ENCODE results near the gene FRMD4A. TPM values are rescaled to one million over a fixed set of nuclear protein-coding genes. Genes with fewer than 3 reads are reported as not detected.
"Not testable (repeated sequence)": the region's sequence is repeated elsewhere in the genome, so short reads cannot be mapped to it uniquely, and the experiment has no call there.

FRMD4A gene
- total RNA-seq, 2 donors from 2014 or later: 22.3 to 22.4 TPM

- Histone ChIP-seq H3K4me3 (ENCODE audit: low read length) (no peak overlapping the region), H3K9ac (ENCODE audit: extremely low read depth, low read length, poor library complexity, severe bottlenecking) (no peak overlapping the region), H3K9me3 (ENCODE audit: control insufficient read depth, low read length) (no peaks in the 10 kb centered on the region), H3K4me1 (ENCODE audit: control insufficient read depth, insufficient read depth, low read length) (no peaks in the 10 kb centered on the region), H3K36me3 (ENCODE audit: control insufficient read depth, insufficient read depth, low read length) (no peaks in the 10 kb centered on the region), H3K27me3 (ENCODE audit: control insufficient read depth, insufficient read depth, low read length, poor library complexity, severe bottlenecking) (no peaks in the 10 kb centered on the region), H3K27ac (ENCODE audit: low read depth, low read length) (peak overlapping the region; percentile 86)
- Mint-ChIP-seq H3K9me3 (peaks cover 3% of the 10 kb centered on the region), H3K4me3 (no peak overlapping the region), H3K36me3 (ENCODE audit: low read depth) (no peaks in the 10 kb centered on the region), H3K27ac (no peak overlapping the region), H3K27me3 (ENCODE audit: insufficient read depth) (no peaks in the 10 kb centered on the region), H3K4me1 (no peaks in the 10 kb centered on the region)
- TF ChIP-seq CTCF (conservative IDR thresholded peaks at IDR 0.05): peak; percentile 68
- 55 to 57% methylated on average over 9 to 13 of the region's 13 CpGs for WGBS, 2 experiments (ENCODE audit: insufficient coverage in 1 of 2, insufficient read length in 1 of 2)
- peak; percentile 56 for DNase-seq
Observed at GRCh38 chr10:14240253-14241189, 90.2 kb downstream of the FRMD4A start.

DNA sequence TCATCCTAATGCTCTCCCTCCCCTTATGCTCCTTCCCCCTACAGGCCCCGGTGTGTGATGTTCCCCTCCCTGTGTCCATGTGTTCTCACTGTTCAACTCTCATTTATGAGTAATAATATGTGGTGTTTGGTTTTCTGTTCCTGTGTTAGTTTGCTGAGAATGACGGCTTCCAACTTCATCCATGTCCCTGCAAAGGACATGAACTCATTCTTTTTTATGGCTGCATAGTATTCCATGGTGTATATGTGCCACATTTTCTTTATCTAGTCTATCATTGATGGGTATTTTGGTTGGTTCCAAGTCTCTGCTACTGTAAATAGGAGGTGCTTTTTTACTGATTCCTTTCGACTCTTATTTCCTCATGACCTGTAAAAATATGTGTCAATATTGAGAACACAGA is 92.1 kb downstream of the FRMD4A start:
- not testable (repeated sequence) for H3K4me1 Mint-ChIP-seq; H3K36me3 ChIP-seq (ENCODE audit: control insufficient read depth, insufficient read depth, low read length); H3K9ac ChIP-seq (ENCODE audit: extremely low read depth, low read length, poor library complexity, severe bottlenecking); H3K9me3 ChIP-seq (ENCODE audit: control insufficient read depth, low read length); H3K27ac Mint-ChIP-seq; H3K27me3 ChIP-seq (ENCODE audit: control insufficient read depth, insufficient read depth, low read length, poor library complexity, severe bottlenecking); H3K4me3 Mint-ChIP-seq; H3K9me3 Mint-ChIP-seq; H3K27ac ChIP-seq (ENCODE audit: low read depth, low read length); H3K4me1 ChIP-seq (ENCODE audit: control insufficient read depth, insufficient read depth, low read length); H3K36me3 Mint-ChIP-seq (ENCODE audit: low read depth); H3K27me3 Mint-ChIP-seq (ENCODE audit: insufficient read depth); H3K4me3 ChIP-seq (ENCODE audit: low read length); DNase-seq
- 100% methylated on average over 3 of the region's 3 CpGs; no CpG with 5 or more reads in 1 of the 2 experiments for WGBS, 2 experiments (ENCODE audit: insufficient coverage in 1 of 2, insufficient read length in 1 of 2)

- no peaks in the 10 kb centered on the region for H3K9me3 ChIP-seq (ENCODE audit: control insufficient read depth, low read length)
- H3K4me1 Mint-ChIP-seq: no peaks in the 10 kb centered on the region
- peak; percentile 29 for DNase-seq
- TF ChIP-seq CTCF (conservative IDR thresholded peaks at IDR 0.05): no peak
- no peaks in the 10 kb centered on the region for H3K4me1 ChIP-seq (ENCODE audit: control insufficient read depth, insufficient read depth, low read length)
- H3K36me3 ChIP-seq (ENCODE audit: control insufficient read depth, insufficient read depth, low read length): no peaks in the 10 kb centered on the region
- H3K9ac ChIP-seq (ENCODE audit: extremely low read depth, low read length, poor library complexity, severe bottlenecking): no peak overlapping the region
- WGBS, 2 experiments (ENCODE audit: insufficient coverage in 1 of 2, insufficient read length in 1 of 2): 91 to 94% methylated on average over 5 to 6 of the region's 6 CpGs
- H3K4me3 Mint-ChIP-seq: no peak overlapping the region
- no peak overlapping the region for H3K27ac Mint-ChIP-seq
- H3K27me3 Mint-ChIP-seq (ENCODE audit: insufficient read depth): no peaks in the 10 kb centered on the region
- H3K27me3 ChIP-seq (ENCODE audit: control insufficient read depth, insufficient read depth, low read length, poor library complexity, severe bottlenecking): no peaks in the 10 kb centered on the region
- H3K27ac ChIP-seq (ENCODE audit: low read depth, low read length): no peak overlapping the region
- H3K36me3 Mint-ChIP-seq (ENCODE audit: low read depth): no peaks in the 10 kb centered on the region
- no peaks in the 10 kb centered on the region for H3K9me3 Mint-ChIP-seq
- H3K4me3 ChIP-seq (ENCODE audit: low read length): no peak overlapping the region
Observed at GRCh38 chr10:14236341-14236740, 94.4 kb downstream of the FRMD4A start.

All from endodermal cell (in vitro differentiated cells).